Measurements from ENCODE around the gene DNHD1.

DNA sequence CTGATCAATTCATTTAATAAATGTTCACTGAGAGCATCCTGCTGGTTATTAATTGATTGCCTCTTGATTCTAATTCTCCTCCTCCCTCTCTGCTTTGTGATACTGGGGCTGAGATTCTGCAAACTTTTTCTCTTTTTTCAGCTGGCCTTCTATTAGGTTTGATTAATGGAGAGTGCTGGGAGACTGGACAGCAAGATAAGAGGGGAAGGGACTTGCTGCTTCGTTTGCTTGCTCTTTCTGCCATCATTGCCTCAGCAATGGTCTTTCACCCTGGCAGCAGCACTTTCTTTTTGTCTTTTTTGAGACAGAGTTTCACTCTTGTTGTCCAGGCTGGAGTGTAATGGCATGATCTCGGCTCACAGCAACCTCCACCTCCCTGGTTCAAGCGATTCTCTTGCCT is 7.1 kb downstream of the DNHD1 start:
- TF ChIP-seq, protein P1, sequence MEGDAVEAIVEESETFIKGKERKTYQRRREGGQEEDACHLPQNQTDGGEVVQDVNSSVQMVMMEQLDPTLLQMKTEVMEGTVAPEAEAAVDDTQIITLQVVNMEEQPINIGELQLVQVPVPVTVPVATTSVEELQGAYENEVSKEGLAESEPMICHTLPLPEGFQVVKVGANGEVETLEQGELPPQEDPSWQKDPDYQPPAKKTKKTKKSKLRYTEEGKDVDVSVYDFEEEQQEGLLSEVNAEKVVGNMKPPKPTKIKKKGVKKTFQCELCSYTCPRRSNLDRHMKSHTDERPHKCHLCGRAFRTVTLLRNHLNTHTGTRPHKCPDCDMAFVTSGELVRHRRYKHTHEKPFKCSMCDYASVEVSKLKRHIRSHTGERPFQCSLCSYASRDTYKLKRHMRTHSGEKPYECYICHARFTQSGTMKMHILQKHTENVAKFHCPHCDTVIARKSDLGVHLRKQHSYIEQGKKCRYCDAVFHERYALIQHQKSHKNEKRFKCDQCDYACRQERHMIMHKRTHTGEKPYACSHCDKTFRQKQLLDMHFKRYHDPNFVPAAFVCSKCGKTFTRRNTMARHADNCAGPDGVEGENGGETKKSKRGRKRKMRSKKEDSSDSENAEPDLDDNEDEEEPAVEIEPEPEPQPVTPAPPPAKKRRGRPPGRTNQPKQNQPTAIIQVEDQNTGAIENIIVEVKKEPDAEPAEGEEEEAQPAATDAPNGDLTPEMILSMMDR (IDR thresholded peaks at IDR 0.05; ENCODE audit: insufficient read depth, low read length, poor library complexity, severe bottlenecking) = no peak
- no peak for TF ChIP-seq EZH2phosphoT487 (conservative IDR thresholded peaks at IDR 0.05; ENCODE audit: low read length)

Data from SU-DHL-6 (cell line).